Activated T-cell treated with anti-CD3 and anti-CD28 coated beads for 1 hour (primary cell): ENCODE data around the gene GPR27.
A peak's percentile ranks its signal among the peaks of the same experiment; 100 is the strongest.

Experiments used
- DNase-seq: peaks from one replicate; pipeline ENCODE4 v3.0.0-alpha.2; 2020; ENCODE audit warnings: low read depth

GPR27 gene

GRCh38 chr3:71753701-71754609 is at the start of gene GPR27:
Gene GPR27 (plus strand): TSS chr3:71753855. CDS start chr3:71754050, 195 bp downstream.
- DNase-seq = no peak

GRCh38 chr3:71704915-71705314 is 48.7 kb upstream of the GPR27 start:
- DNase-seq = no peak

- DNase-seq = no peak
Observed at GRCh38 chr3:71705681-71706080, 48.0 kb upstream of the GPR27 start.

GRCh38 chr3:71707595-71707994 is 46.1 kb upstream of the GPR27 start:
- DNase-seq = no peak

GRCh38 chr3:71708476-71709105 is 45.1 kb upstream of the GPR27 start:
- no peak for DNase-seq

GRCh38 chr3:71709908-71710511 is 43.6 kb upstream of the GPR27 start:
- DNase-seq = no peak

- DNase-seq = no peak
Observed at GRCh38 chr3:71710906-71711494, 42.7 kb upstream of the GPR27 start.

- no peak for DNase-seq
Observed at GRCh38 chr3:71713041-71713440, 40.6 kb upstream of the GPR27 start.

- no peak for DNase-seq
Observed at GRCh38 chr3:71714595-71714994, 39.1 kb upstream of the GPR27 start.

GRCh38 chr3:71718072-71718471 is 35.6 kb upstream of the GPR27 start:
- DNase-seq = no peak

GRCh38 chr3:71721002-71721401 is 32.7 kb upstream of the GPR27 start:
- no peak for DNase-seq

- peak; percentile 17 for DNase-seq
Observed at GRCh38 chr3:71721651-71722157, 32.0 kb upstream of the GPR27 start.

GRCh38 chr3:71722693-71723092 is 31.0 kb upstream of the GPR27 start:
- no peak for DNase-seq

GRCh38 chr3:71723452-71724170 is 30.0 kb upstream of the GPR27 start:
- DNase-seq = peak; percentile 36

- DNase-seq = no peak
Observed at GRCh38 chr3:71724171-71724453, 29.5 kb upstream of the GPR27 start.

- DNase-seq = peak; percentile 15
Observed at GRCh38 chr3:71724584-71725270, 28.9 kb upstream of the GPR27 start.

GRCh38 chr3:71725271-71725991 is 28.2 kb upstream of the GPR27 start, which contains the start of gene EIF4E3:
Gene EIF4E3 (minus strand): TSS chr3:71725402. CDS start chr3:71725367, 35 bp downstream.
- peak; percentile 16 for DNase-seq

- peak; percentile 25 for DNase-seq
Observed at GRCh38 chr3:71726146-71726545, 27.5 kb upstream of the GPR27 start.

- DNase-seq = no peak
Observed at GRCh38 chr3:71728632-71729342, 24.9 kb upstream of the GPR27 start.

GRCh38 chr3:71732637-71733036 is 21.0 kb upstream of the GPR27 start:
- no peak for DNase-seq
